IPS-18a (cell line): ENCODE data around the gene WDR45B.
A peak's percentile ranks its signal among the peaks of the same experiment; 100 is the strongest.

ENCODE experiments used
- H3K27ac ChIP-seq: one replicate; pipeline ENCODE4 v1.5.1; 2013; ENCODE audit warnings: low read length
- H3K27me3 ChIP-seq: one replicate; pipeline ENCODE4 v1.6.1; 2013; ENCODE audit warnings: mild to moderate bottlenecking, low read length; ENCODE audit not compliant: control insufficient read depth, insufficient read depth
- H3K36me3 ChIP-seq: one replicate; pipeline ENCODE4 v1.6.1; 2013; ENCODE audit warnings: low read depth, low read length; ENCODE audit not compliant: control insufficient read depth
- H3K4me1 ChIP-seq: one replicate; pipeline ENCODE4 v1.6.1; 2013; ENCODE audit warnings: low read depth, low read length; ENCODE audit not compliant: control insufficient read depth
- H3K4me3 ChIP-seq: one replicate; pipeline ENCODE4 v1.5.1; 2013; ENCODE audit warnings: low read length
- H3K9ac ChIP-seq: one replicate; pipeline ENCODE4 v1.6.1; 2013; ENCODE audit warnings: mild to moderate bottlenecking, low read length, moderate library complexity
- H3K9me3 ChIP-seq: one replicate; pipeline ENCODE4 v1.6.1; 2013; ENCODE audit warnings: low read depth, low read length; ENCODE audit not compliant: control insufficient read depth

The WDR45B gene

GRCh38 chr17:82653651-82654528 is 5.6 kb upstream of the WDR45B start:
- H3K4me3 ChIP-seq = no peak overlapping the region
- H3K9ac ChIP-seq = no peak overlapping the region
- H3K4me1 ChIP-seq = no peaks in the 10 kb centered on the region
- no peaks in the 10 kb centered on the region for H3K9me3 ChIP-seq
- H3K36me3 ChIP-seq = no peaks in the 10 kb centered on the region
- no peak overlapping the region for H3K27ac ChIP-seq
- H3K27me3 ChIP-seq = peaks cover 8% of the 10 kb centered on the region

- Histone ChIP-seq H3K27ac (no peak overlapping the region), H3K4me3 (no peak overlapping the region), H3K9me3 (no peaks in the 10 kb centered on the region), H3K27me3 (peaks cover 8% of the 10 kb centered on the region), H3K4me1 (peaks cover 5% of the 10 kb centered on the region), H3K9ac (no peak overlapping the region), H3K36me3 (no peaks in the 10 kb centered on the region)
These were observed 2.5 kb upstream of the WDR45B start for GRCh38 chr17:82650723-82651122.

- Histone ChIP-seq H3K27ac (no peak overlapping the region), H3K9ac (no peak overlapping the region), H3K9me3 (no peaks in the 10 kb centered on the region), H3K36me3 (no peaks in the 10 kb centered on the region), H3K4me3 (no peak overlapping the region), H3K4me1 (peaks cover 5% of the 10 kb centered on the region), H3K27me3 (peaks cover 8% of the 10 kb centered on the region)
These were observed 1.4 kb upstream of the WDR45B start for GRCh38 chr17:82649501-82650261.

- peaks cover 5% of the 10 kb centered on the region for H3K4me1 ChIP-seq
- H3K27me3 ChIP-seq = peaks cover 8% of the 10 kb centered on the region
- peaks cover 7% of the 10 kb centered on the region for H3K36me3 ChIP-seq
- peak overlapping the region; percentile 56 for H3K4me3 ChIP-seq
- H3K9me3 ChIP-seq = no peaks in the 10 kb centered on the region
- no peak overlapping the region for H3K27ac ChIP-seq
- no peak overlapping the region for H3K9ac ChIP-seq
These were observed 593 bp upstream of the WDR45B start for GRCh38 chr17:82648742-82649331.

DNA sequence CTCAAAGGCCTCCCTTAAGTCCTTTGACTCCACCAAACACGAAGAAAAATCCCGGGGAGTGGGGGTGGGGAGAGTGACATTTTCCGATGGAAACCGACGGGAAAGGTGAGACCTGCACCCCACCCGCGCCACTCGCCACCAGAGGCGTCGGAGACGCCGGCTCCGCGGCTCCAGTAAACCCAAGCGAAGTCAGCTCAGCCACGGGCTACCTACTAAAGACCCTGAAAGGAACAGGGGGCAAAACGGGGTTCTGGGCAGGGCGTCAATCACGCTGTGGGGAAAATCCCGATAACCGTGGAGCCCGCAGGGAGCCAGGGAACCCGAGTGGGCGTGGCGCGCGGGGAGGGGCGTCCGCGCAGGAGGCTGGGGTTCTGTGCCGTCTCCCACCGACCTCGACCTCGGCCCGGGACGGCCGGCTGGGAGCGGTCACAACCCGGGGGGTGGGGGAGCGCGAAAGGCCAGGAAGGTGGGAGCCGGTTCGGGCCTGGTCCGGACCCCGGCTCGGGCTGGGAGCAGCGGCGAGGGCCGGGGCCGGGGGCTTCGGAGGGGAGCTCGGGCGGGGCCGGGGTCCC is 565 bp downstream of the WDR45B start:
- Histone ChIP-seq H3K27me3 (peaks cover 8% of the 10 kb centered on the region), H3K27ac (no peak overlapping the region), H3K36me3 (peaks cover 18% of the 10 kb centered on the region), H3K9me3 (no peaks in the 10 kb centered on the region), H3K9ac (peak overlapping the region; percentile 77), H3K4me3 (peak overlapping the region; percentile 79), H3K4me1 (peaks cover 5% of the 10 kb centered on the region)

- Histone ChIP-seq H3K36me3 (peaks cover 34% of the 10 kb centered on the region), H3K9me3 (no peaks in the 10 kb centered on the region), H3K4me3 (no peak overlapping the region), H3K4me1 (peaks cover 5% of the 10 kb centered on the region), H3K27ac (no peak overlapping the region), H3K27me3 (peaks cover 8% of the 10 kb centered on the region), H3K9ac (no peak overlapping the region)
These were observed 2.7 kb downstream of the WDR45B start for GRCh38 chr17:82645516-82645915.

DNA sequence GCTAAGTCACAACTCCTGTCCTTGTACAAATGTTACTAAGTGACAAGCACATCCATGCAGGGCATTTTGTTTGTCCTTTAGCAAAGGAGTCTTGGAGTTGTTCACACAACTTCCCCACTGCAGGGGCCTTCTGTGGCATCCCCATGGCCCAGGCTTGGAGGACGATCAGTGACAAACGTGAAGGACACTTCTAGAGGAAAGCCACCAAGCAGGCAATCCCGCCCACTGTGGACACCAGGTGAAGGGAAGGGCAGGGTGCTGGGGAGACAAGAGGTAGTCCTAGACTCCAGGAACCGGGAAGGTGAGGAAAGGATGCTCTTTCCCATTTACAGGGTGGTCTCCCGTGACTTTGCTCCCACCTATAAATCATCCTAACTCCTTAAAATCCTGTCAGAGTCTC is 4.1 kb downstream of the WDR45B start:
- Histone ChIP-seq H3K27me3 (peaks cover 2% of the 10 kb centered on the region), H3K27ac (no peak overlapping the region), H3K36me3 (peaks cover 38% of the 10 kb centered on the region), H3K4me1 (peaks cover 5% of the 10 kb centered on the region), H3K9ac (no peak overlapping the region), H3K4me3 (no peak overlapping the region), H3K9me3 (no peaks in the 10 kb centered on the region)

- H3K27ac ChIP-seq = no peak overlapping the region
- H3K4me3 ChIP-seq = no peak overlapping the region
- peaks cover 38% of the 10 kb centered on the region for H3K36me3 ChIP-seq
- no peaks in the 10 kb centered on the region for H3K9me3 ChIP-seq
- H3K9ac ChIP-seq = no peak overlapping the region
- H3K27me3 ChIP-seq = no peaks in the 10 kb centered on the region
- peaks cover 5% of the 10 kb centered on the region for H3K4me1 ChIP-seq
These were observed 6.2 kb downstream of the WDR45B start for GRCh38 chr17:82642022-82642421.

- Histone ChIP-seq H3K27me3 (no peaks in the 10 kb centered on the region), H3K9ac (no peak overlapping the region), H3K9me3 (no peaks in the 10 kb centered on the region), H3K4me1 (no peaks in the 10 kb centered on the region), H3K27ac (no peak overlapping the region), H3K4me3 (no peak overlapping the region), H3K36me3 (peaks cover 38% of the 10 kb centered on the region)
These were observed 8.2 kb downstream of the WDR45B start for GRCh38 chr17:82640036-82640435.

- Histone ChIP-seq H3K4me3 (no peak overlapping the region), H3K9me3 (no peaks in the 10 kb centered on the region), H3K9ac (no peak overlapping the region), H3K4me1 (no peaks in the 10 kb centered on the region), H3K27ac (no peak overlapping the region), H3K27me3 (no peaks in the 10 kb centered on the region), H3K36me3 (peaks cover 38% of the 10 kb centered on the region)
These were observed 8.6 kb downstream of the WDR45B start for GRCh38 chr17:82639628-82640027.

DNA sequence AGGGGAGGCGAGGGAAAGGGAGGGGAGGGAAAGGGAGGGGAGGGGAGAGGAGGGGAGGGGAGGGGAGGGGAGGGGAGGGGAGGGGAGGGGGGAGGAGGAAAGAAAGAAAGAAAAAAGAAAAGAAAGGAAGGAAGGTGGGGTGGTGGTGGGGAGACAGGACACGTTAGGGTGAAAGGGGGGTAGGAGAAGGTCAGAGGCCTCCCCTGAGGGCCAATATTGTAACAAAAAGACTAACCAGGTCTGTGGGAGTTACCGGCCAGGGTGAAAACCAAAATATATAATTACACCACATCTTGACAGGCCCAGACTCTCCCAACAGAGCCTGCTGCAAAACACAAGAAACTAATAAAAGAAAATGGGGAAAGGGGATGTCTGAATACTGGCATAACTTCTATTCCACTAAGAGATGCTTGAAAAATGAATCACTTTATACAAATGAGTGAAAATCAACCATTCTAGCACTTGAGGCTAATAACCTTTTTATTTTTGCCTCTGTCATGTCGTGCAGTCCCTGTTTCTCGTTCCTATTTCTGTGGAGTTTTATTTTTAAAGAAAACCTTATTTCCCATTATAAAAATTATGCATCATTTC is 10.0 kb downstream of the WDR45B start:
- H3K27ac ChIP-seq = no peak overlapping the region
- H3K4me1 ChIP-seq = no peaks in the 10 kb centered on the region
- no peaks in the 10 kb centered on the region for H3K9me3 ChIP-seq
- no peak overlapping the region for H3K9ac ChIP-seq
- no peaks in the 10 kb centered on the region for H3K27me3 ChIP-seq
- H3K36me3 ChIP-seq = peaks cover 28% of the 10 kb centered on the region
- H3K4me3 ChIP-seq = no peak overlapping the region
